ENCODE results near the gene ARMC9.

DNA sequence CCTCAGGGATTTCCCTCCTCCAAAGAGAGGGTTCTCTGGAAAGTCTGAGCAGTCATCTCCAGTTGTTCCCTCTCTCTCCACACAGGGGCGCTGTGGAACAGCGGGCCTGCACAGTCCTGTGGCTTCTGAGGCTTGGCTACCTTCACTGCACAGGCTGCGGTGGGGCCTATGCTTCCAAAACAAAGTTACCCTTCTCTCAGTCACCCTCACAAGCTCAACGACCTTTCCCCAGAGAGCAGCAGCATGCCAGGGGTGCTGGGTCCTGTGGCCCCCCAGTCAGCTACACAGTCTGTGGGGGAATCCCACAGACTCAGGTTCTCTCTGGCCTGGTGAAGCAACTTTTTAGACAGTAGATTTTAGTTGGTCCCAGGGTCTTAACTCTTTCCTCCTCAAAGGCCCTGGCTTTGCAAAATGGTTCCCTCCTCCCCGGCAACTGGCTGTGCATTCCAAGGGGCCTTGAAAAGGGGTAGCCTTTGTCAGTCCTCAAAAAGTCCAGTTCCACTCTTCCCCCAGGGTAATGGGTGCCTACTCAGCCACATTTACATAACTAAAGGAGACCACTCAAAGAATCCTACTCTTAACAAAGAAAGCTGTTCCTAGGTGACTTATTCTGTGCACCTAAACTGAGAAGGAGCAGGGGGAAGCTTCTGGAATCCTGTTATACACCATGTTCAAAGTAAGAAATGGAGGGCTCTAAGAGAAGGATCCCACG is 212.0 kb downstream of the ARMC9 start:
- TF ChIP-seq, protein P1, sequence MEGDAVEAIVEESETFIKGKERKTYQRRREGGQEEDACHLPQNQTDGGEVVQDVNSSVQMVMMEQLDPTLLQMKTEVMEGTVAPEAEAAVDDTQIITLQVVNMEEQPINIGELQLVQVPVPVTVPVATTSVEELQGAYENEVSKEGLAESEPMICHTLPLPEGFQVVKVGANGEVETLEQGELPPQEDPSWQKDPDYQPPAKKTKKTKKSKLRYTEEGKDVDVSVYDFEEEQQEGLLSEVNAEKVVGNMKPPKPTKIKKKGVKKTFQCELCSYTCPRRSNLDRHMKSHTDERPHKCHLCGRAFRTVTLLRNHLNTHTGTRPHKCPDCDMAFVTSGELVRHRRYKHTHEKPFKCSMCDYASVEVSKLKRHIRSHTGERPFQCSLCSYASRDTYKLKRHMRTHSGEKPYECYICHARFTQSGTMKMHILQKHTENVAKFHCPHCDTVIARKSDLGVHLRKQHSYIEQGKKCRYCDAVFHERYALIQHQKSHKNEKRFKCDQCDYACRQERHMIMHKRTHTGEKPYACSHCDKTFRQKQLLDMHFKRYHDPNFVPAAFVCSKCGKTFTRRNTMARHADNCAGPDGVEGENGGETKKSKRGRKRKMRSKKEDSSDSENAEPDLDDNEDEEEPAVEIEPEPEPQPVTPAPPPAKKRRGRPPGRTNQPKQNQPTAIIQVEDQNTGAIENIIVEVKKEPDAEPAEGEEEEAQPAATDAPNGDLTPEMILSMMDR (IDR thresholded peaks at IDR 0.05 in 4 of 5, conservative IDR thresholded peaks at IDR 0.05 in 1 of 5), result no peak
- no peak for TF ChIP-seq POLR2A (IDR thresholded peaks at IDR 0.05)

All from gastrocnemius medialis (tissue), 4 donors.